Dendritic cell treated with granulocyte-macrophage colony-stimulating factor and Interleukin-4, amounts not matched to agents 40 ng/mL and 50 ng/mL, for 4 days (primary cell): ENCODE results near the gene RELN.
"Not testable (repeated sequence)": the region's sequence is repeated elsewhere in the genome, so short reads cannot be mapped to it uniquely, and the experiment has no call there.

Experiments used
- H3K27ac Mint-ChIP-seq: one replicate; pipeline ENCODE4 v1.8.0; 2022; ENCODE audit warnings: mild to moderate bottlenecking, mixed read lengths
- H3K27me3 Mint-ChIP-seq: one replicate; pipeline ENCODE4 v1.8.0; 2022; ENCODE audit warnings: mild to moderate bottlenecking, mixed read lengths
- H3K36me3 Mint-ChIP-seq: one replicate; pipeline ENCODE4 v1.8.0; 2022; ENCODE audit warnings: low read depth, mixed read lengths
- H3K4me1 Mint-ChIP-seq: one replicate; pipeline ENCODE4 v1.8.0; 2022; ENCODE audit warnings: low read depth, mixed read lengths
- H3K4me3 Mint-ChIP-seq: one replicate; pipeline ENCODE4 v1.8.0; 2022; ENCODE audit warnings: mild to moderate bottlenecking, moderate library complexity, mixed read lengths
- H3K9me3 Mint-ChIP-seq: one replicate; pipeline ENCODE4 v1.8.0; 2022; ENCODE audit warnings: mixed read lengths
- intact Hi-C: fragments of 100-400 bp; cut with micrococcal nuclease; formaldehyde crosslinking; loops from one replicate; pipeline ENCODE4 v1.15.0; 2022

The RELN gene

DNA sequence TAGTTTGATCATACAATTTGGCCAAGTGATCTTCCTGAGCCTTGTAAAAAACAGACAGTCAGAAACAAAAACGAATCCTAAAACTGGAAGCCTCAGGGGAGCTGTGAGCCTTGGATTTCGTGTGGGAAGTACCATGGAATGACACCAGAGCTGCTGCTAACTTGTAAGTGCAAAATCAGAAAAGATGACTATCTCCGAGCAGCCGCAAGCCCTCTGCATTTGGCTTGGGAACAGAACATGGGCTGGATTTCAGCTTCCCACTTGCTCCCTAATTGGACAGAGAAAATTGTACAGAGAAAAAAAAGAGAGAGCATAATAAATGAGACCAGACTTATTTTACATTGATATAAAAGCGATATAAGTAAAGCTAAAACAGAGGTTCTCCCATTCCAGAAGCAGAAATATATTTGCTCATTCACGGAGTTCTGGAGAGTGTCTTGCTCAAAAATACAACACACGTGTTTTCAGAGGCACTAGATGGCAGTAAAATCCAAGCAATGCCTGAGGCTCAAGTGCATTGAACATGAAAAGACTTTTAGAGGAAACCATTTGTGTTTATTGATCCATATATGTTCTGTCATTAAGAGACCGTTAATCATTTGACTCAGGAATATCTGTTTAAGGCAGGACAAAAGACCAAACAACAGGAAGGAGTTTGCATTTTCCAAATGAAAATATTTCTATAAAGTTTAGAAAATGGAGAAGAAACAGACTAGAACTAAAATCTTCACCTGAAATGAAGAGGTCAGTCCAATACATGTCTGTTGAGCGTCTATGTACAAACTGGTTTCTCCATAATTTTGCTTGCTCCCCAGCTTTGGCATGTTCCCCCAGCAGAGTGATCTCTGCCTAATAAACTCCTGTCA lies 465.2 kb downstream of the RELN start:
- intact Hi-C loops, result no loop called here
- Mint-ChIP-seq H3K36me3 (no peaks in the 10 kb centered on the region), H3K4me3 (no peak overlapping the region), H3K9me3 (no peaks in the 10 kb centered on the region), H3K27me3 (no peaks in the 10 kb centered on the region), H3K4me1 (no peaks in the 10 kb centered on the region), H3K27ac (no peak overlapping the region)

DNA sequence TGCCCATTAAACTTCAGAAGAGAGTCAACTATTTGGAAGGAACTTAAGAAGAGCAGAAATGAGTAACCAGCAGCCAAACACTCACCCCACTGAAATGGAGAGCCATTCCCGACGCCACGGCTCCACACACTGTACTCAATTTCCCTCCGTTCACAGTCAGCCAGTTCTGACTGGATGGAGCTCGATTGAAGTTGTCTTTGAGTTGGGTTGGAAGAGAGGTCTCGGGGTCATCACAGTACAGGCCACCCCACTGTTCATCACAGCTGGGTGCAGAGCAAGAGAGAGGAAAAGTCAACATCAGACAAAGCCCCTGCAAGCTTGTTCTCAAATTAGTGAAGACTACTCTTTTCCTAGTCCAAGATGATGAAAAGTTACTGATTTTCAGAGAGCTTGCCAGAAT lies 467.5 kb downstream of the RELN start:
- Mint-ChIP-seq H3K4me3 (no peak overlapping the region), H3K27me3 (no peaks in the 10 kb centered on the region), H3K9me3 (no peaks in the 10 kb centered on the region), H3K36me3 (no peaks in the 10 kb centered on the region), H3K4me1 (no peaks in the 10 kb centered on the region), H3K27ac (no peak overlapping the region)
- intact Hi-C loops, result no loop called here

DNA sequence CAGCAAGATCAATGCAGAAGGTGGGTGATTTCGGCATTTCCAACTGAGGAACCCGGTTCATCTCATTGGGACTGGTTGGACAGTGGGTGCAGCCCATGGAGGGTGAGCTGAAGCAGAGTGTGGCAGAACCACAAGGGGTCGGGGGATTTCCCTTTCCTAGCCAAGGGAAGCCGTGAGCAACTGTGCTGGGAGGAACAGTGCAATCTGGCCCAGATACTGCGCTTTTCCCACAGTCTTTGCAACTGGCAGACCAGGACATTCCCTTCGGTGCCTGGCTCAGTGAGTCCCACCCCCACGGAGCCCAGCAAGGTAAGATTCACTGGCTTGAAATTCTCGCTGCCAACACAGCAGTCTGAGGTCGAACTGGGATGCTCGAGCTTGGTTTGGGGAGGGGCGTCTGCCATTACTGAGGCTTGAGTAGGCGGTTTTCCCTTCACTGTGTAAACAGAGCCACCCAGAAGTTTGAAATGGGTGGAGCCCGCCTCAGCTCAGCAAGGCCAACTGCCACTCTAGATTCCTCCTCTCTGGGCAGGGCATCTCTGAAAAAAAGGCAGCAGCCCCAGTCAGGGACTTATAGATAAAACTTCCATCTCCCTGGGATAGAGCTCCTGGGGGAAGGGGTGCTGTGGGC lies 484.8 kb downstream of the RELN start:
- no peaks in the 10 kb centered on the region for H3K4me1 Mint-ChIP-seq
- H3K4me3 Mint-ChIP-seq, result no peak overlapping the region
- H3K27ac Mint-ChIP-seq, result no peak overlapping the region
- H3K36me3 Mint-ChIP-seq, result no peaks in the 10 kb centered on the region
- intact Hi-C loops, result no loop called here
- no peaks in the 10 kb centered on the region for H3K9me3 Mint-ChIP-seq
- H3K27me3 Mint-ChIP-seq, result no peaks in the 10 kb centered on the region

DNA sequence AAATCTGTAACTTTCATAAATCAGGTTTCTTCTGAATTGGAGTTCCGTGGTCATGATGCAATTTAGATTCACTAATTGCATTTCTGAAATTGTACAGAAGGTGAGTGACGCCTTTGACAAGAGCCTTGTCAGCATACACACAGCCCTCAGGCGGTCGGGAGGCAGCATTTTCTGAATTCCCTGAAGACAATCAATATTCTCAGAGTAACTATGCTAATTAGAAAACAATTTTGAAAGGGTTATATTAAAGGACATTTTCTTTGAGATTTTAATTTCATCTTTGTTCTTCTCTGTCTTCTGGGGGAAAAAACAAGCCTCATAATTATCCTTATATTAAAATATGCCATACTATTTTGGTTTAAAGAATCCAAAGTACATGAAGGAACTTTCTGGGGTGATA lies 488.3 kb downstream of the RELN start:
- Mint-ChIP-seq H3K4me1 (no peaks in the 10 kb centered on the region), H3K27ac (no peak overlapping the region), H3K27me3 (no peaks in the 10 kb centered on the region), H3K36me3 (no peaks in the 10 kb centered on the region), H3K9me3 (no peaks in the 10 kb centered on the region), H3K4me3 (no peak overlapping the region)
- intact Hi-C loops, result no loop called here

DNA sequence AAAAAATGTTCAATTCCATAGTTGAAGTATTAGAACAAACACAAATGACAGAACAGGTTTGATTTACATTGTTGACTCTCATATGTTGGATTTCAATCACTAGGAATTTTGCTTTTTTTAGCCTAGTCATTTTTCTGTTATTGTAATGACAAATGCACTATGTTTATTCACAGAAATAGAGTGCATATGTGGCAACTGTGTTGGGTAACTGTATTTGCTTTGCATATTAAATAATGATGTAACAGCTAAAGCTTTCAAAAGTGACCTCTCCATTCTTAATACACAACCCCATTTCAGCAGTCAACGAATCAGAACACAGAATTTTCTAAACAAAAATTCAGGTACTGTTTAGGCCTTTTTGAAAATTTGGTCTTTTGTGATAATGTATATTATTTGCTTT lies 489.5 kb downstream of the RELN start:
- no peaks in the 10 kb centered on the region for H3K4me1 Mint-ChIP-seq
- no peaks in the 10 kb centered on the region for H3K36me3 Mint-ChIP-seq
- intact Hi-C loops, result no loop called here
- no peak overlapping the region for H3K4me3 Mint-ChIP-seq
- no peak overlapping the region for H3K27ac Mint-ChIP-seq
- H3K27me3 Mint-ChIP-seq, result no peaks in the 10 kb centered on the region
- no peaks in the 10 kb centered on the region for H3K9me3 Mint-ChIP-seq

DNA sequence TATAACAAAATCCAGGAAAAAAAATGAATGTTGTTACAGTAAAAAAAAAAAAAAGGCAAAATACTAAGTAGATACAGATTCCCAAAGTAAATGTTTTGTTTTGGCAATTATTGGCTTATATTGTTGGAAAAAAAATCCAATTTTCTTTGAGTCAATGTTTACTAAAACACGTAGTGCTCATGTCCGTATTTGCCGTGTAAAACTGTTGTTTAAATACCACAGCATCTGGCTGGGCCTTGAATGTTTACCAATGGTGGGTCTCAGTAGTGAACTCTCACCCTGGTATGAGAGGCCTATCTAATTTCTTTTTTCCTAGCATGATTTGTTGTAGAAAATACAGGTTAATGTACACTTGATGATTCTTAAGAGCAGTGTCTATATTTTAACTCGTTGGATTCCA lies 502.0 kb downstream of the RELN start:
- H3K9me3 Mint-ChIP-seq, result no peaks in the 10 kb centered on the region
- intact Hi-C loops, result no loop called here
- no peak overlapping the region for H3K4me3 Mint-ChIP-seq
- no peaks in the 10 kb centered on the region for H3K4me1 Mint-ChIP-seq
- H3K36me3 Mint-ChIP-seq, result no peaks in the 10 kb centered on the region
- peaks cover 2% of the 10 kb centered on the region for H3K27me3 Mint-ChIP-seq
- H3K27ac Mint-ChIP-seq, result no peak overlapping the region

DNA sequence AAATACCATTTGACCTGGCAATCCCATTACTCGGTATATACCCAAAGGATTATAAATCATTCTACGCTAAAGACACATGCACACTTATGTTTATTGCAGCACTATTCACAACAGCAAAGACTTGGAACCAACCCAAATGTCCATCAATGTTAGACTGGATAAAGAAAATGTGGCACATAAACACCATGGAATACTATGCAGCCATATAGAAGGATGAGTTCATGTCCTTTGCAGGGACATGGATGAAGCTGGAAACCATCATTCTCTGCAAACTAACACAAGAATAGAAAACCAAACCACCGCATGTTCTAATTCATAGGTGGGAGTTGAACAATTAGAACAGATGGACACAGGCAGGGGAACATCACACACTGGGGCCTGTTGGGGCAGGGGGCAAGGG lies 502.6 kb downstream of the RELN start:
- H3K27me3 Mint-ChIP-seq, intact Hi-C loops, H3K36me3 Mint-ChIP-seq, H3K4me3 Mint-ChIP-seq, H3K4me1 Mint-ChIP-seq, H3K27ac Mint-ChIP-seq, H3K9me3 Mint-ChIP-seq: not testable (repeated sequence)

DNA sequence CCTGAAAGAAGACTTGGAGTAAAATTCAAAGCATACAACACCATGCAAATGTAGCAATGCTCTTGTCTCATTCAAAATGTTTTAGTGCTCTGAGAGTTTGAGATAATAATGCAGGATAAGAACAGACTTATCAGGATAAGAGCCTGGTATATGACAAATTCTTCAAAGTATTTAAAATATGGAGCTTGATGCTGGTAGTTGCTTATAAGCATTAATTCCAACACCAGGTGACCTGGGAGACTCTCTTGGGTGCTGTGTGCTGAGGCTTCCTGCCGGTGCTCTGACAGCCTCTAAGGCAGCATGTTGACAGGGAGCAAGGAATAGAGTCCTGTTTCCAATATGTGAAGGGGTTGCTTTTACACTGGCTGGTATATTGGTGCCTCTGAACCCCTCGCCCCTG lies 508.7 kb downstream of the RELN start:
- Mint-ChIP-seq H3K9me3 (no peaks in the 10 kb centered on the region), H3K27me3 (no peaks in the 10 kb centered on the region), H3K4me3 (no peak overlapping the region), H3K4me1 (no peaks in the 10 kb centered on the region), H3K27ac (no peak overlapping the region), H3K36me3 (no peaks in the 10 kb centered on the region)
- intact Hi-C loops, result no loop called here

DNA sequence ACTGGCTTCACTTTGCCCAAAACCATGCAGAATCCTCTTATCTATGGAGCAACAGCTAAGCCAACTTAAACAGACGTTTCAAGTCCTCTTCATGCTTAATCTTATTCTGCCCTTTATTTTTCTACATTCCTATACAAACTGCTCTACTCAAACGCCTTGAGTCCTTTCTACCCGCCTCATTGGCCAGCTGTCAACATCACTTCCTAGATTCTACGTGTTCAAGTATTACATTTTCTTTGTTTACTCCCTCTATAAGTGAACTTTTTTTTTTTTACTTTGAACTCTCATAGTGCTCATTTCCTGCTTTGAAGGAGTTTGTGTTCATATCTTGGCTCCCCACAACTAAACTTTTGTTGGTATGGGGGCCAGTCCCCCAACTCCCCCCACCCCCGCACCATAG lies 514.5 kb downstream of the RELN start:
- no peak overlapping the region for H3K4me3 Mint-ChIP-seq
- no peak overlapping the region for H3K27ac Mint-ChIP-seq
- H3K36me3 Mint-ChIP-seq, result no peaks in the 10 kb centered on the region
- H3K9me3 Mint-ChIP-seq, result no peaks in the 10 kb centered on the region
- no peaks in the 10 kb centered on the region for H3K4me1 Mint-ChIP-seq
- intact Hi-C loops, result no loop called here
- H3K27me3 Mint-ChIP-seq, result no peaks in the 10 kb centered on the region

DNA sequence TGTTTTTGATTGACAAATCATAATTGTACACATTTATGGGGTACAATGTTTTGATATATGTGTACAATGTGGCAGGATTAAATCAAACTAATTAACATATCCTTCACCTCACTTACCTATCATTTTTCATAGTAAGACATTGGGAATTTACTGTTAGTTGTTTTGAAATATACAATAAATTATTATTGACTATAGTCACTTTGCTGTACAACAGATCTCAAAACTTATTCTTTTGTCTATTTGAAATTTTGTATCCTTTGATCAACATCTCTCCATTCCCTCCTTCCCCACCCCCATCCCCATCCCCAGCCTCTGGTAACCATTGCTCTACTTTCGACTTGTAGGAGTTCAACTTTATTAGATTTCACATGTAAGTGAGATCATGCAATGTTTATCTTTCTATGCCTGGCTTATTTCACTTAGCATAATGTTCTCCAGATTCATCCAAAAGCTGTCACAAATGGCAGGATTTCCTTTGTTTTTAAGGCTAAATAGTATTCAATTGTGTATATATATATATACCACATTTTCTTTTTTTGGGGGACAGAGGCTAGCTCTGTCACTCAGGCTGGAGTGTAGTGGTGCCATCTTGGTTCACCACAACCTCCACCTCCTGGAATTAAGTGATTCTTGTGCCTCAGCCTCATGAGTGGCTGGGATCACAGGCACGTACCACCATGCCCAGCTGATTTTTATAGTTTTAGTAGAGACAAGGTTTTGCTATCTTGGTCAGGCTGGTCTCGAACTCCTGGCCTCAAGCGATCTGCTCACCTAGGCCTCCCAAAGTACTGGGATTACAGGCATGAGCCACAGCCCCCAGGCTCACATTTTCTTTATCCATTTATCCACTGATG lies 520.1 kb downstream of the RELN start:
- H3K4me3 Mint-ChIP-seq, result no peak overlapping the region

DNA sequence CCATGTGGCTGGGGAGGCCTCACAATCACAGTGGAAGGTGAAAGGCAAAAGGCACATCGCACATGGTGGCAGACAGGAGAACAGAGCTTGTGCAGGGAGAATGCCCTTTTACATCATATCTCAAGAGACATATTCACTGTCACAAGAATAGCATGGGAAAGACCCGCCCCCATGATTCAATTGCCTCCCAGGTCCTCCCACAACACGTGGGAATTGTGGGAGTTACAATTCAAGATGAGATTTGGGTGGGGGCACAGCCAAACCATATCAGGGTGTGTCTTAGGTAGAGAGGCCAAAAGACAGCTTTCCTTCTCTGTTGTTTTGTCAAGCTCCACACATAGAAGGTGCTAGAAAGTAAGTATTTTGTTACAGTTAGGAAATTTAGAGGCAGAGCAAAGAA lies 522.6 kb downstream of the RELN start:
- Mint-ChIP-seq H3K36me3 (no peaks in the 10 kb centered on the region), H3K27me3 (peaks cover 5% of the 10 kb centered on the region), H3K4me3 (no peak overlapping the region), H3K27ac (no peak overlapping the region), H3K4me1 (no peaks in the 10 kb centered on the region), H3K9me3 (no peaks in the 10 kb centered on the region)
- intact Hi-C loops, result no loop called here

More for the DNA sequence above, 520.1 kb downstream of the RELN start:
- Mint-ChIP-seq H3K36me3 (no peaks in the 10 kb centered on the region), H3K27me3 (peaks cover 3% of the 10 kb centered on the region), H3K9me3 (no peaks in the 10 kb centered on the region), H3K4me1 (no peaks in the 10 kb centered on the region), H3K27ac (no peak overlapping the region)
- intact Hi-C loops, result no loop called here

DNA sequence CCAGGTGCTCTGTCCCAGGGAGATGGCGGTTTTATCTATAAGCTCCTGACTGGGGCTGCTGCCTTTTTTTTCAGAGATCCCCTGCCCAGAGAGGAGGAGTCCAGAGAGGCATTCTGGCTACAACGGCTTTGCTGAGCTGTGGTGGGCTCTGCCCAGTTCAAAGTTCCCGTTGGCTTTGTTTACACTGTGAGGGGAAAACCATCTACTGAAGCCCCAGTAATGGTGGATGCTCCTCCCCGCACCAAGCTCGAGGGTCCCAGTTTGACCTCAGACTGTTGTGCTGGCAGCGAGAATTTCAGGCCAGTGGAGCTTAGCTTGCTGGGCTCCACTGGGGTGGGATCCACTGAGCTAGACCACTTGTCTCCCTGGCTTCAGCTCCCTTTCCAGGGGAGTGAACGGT lies 527.1 kb downstream of the RELN start:
- intact Hi-C loops, result no loop called here

DNA sequence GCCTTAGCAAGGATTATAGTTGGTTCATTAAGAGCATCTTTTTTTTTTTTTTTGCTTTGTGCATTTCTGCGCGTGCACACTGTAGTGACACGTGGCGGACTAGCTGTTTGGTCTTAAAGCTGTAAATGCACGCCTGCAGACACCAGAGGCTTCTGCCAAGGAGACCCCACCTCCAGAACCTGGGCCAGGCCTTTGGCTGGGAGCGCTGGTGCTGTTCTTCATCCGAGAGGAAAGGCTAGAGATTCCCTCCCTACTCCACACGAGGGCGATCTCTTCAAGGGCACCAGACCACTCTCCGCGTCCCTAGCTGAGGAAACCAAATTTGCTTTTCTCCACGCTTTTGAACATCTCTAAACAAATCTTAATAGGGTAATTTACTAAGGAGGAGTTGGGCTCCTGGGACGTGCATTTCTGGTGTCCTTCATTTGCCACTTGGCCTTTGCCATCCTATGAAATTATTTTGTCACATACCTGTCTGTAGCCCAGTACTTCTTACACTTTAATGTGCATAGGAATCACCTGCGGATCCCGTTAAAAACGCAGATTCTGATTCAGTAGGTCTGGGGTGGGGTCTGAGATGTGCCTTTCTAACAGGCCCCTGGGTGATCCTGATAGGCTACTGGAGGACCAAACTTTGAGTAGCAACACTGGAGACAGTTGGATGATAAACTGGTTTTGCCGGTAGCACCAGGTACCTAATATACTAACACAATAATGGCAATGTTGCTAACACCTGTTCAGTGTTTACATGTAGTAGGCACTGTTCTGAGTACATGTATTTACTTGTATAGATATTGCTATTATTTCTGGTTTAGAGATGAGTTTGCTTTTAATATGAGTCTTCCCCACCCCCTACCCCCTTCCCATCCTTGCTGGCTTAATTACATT lies 542.1 kb downstream of the RELN start:
- Mint-ChIP-seq H3K27me3 (peaks cover 69% of the 10 kb centered on the region), H3K9me3 (peaks cover 15% of the 10 kb centered on the region), H3K27ac (no peak overlapping the region), H3K4me3 (no peak overlapping the region), H3K4me1 (peaks cover 10% of the 10 kb centered on the region), H3K36me3 (no peaks in the 10 kb centered on the region)
- intact Hi-C loops, result no loop called here

More for the DNA sequence above, 527.1 kb downstream of the RELN start:
- no peaks in the 10 kb centered on the region for H3K4me1 Mint-ChIP-seq
- H3K27ac Mint-ChIP-seq, result no peak overlapping the region
- no peaks in the 10 kb centered on the region for H3K36me3 Mint-ChIP-seq
- H3K27me3 Mint-ChIP-seq, result peaks cover 4% of the 10 kb centered on the region
- no peak overlapping the region for H3K4me3 Mint-ChIP-seq
- H3K9me3 Mint-ChIP-seq, result no peaks in the 10 kb centered on the region
